ENCODE results near the gene IL18R1.
A peak's percentile ranks its signal among the peaks of the same experiment; 100 is the strongest.

The IL18R1 gene

DNA sequence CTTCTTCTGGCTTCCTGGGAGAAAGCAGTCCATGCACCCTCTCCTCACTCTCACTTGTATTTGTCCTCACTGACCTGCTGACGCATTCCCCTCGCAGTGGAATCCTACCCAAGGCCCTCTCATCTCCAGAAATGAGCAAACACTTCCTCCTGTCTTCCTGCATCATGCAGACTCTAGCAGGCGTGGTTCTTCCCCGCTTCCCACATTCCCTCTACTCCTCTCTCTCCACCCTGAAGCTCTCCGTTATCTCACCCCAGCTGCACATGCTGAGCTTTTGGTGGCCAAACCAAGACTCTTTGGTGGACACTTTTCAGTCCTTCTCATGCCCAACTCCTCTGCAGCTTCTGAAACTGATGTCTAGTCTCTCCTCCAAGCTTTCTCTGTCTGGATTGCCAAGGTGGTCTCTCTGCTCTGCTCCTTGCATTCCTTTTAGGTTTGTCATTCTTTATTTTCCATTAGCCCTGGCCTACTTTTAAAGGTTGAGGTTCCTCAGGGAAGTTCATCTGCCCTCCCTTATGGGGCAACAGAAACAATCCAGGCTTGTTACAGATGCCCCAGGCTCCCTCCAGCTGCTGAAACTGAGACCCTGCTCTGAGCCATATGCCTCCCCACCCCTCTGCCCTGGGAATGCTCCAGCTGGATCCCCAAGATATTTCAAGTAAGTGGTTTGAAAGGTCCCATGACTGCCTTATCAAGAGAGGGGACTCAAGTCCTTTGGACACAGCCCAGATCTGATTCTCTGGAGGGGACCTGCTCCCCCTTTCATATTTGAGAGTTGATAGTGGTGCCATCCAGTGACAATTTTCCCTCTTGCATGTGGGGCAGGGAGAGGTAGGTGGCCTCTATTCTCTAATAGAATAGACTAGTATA, 66.5 kb downstream of the IL18R1 start:
- Mint-ChIP-seq H3K36me3 (ENCODE audit: low read depth) (peaks cover 34% of the 10 kb centered on the region), H3K4me3 (peak overlapping the region; percentile 6), H3K4me1 (ENCODE audit: low read depth) (peaks cover 73% of the 10 kb centered on the region), H3K27me3 (ENCODE audit: low read depth) (peaks cover 12% of the 10 kb centered on the region), H3K27ac (no peak overlapping the region), H3K9me3 (peaks cover 5% of the 10 kb centered on the region)
- DNase-seq (ENCODE audit: low spot score), result no peak

DNA sequence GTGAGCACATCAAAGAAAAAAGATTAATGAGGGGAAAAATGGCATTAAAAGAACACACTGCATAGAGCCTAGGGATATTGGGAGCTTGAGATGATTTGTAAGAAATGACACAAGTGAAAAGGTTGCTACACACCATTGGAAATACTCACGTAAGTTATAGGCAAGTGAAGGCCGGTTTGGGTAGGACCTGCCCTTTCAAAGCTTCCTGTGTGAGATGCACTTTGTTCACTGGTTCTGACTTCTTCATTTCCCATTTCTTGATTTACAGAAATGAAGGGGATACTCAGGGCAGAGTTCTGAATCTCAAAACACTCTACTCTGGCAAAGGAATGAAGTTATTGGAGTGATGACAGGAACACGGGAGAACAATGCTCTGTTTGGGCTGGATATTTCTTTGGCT, 67.3 kb downstream of the IL18R1 start, which contains the start of gene IL18RAP:
TSS of gene IL18RAP (plus strand) at position 251 of the 400 bp plus-strand sequence. CDS start at position 369, 118 bp downstream.
- peak within 1 kb of the TSS; percentile 36 for H3K4me3 Mint-ChIP-seq
- DNase-seq (ENCODE audit: low spot score), result no peak
- peaks cover 27% of the 10 kb centered on the region for H3K36me3 Mint-ChIP-seq (ENCODE audit: low read depth)
- H3K27me3 Mint-ChIP-seq (ENCODE audit: low read depth), result peaks cover 12% of the 10 kb centered on the region
- peaks cover 65% of the 10 kb centered on the region for H3K4me1 Mint-ChIP-seq (ENCODE audit: low read depth)
- peaks cover under 1% of the 10 kb centered on the region for H3K9me3 Mint-ChIP-seq
- H3K27ac Mint-ChIP-seq, result peak within 1 kb of the TSS; percentile 6

DNA sequence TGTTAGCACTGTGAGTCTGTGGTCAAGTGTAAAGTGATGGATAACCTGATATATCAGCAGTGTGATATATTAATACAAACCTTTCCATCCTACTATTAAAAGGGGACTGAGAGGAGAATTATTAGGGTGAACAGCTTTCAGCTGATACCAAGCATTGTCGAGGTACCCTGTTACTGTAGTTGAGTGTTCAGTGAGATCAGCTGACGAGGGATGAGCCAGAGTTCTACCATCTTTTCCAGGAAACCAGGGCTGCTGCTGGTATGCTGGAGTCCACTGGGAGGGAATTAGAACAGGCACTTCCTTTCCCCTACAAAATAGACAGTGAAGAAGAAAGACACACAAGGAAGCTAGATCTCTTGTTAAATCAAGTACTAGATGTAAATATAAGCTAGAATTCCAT, 67.8 kb downstream of the IL18R1 start:
- Mint-ChIP-seq H3K36me3 (ENCODE audit: low read depth) (peaks cover 28% of the 10 kb centered on the region), H3K27me3 (ENCODE audit: low read depth) (peaks cover 12% of the 10 kb centered on the region), H3K4me1 (ENCODE audit: low read depth) (peaks cover 64% of the 10 kb centered on the region), H3K9me3 (no peaks in the 10 kb centered on the region), H3K4me3 (peak overlapping the region; percentile 36), H3K27ac (no peak overlapping the region)
- DNase-seq (ENCODE audit: low spot score), result no peak

DNA sequence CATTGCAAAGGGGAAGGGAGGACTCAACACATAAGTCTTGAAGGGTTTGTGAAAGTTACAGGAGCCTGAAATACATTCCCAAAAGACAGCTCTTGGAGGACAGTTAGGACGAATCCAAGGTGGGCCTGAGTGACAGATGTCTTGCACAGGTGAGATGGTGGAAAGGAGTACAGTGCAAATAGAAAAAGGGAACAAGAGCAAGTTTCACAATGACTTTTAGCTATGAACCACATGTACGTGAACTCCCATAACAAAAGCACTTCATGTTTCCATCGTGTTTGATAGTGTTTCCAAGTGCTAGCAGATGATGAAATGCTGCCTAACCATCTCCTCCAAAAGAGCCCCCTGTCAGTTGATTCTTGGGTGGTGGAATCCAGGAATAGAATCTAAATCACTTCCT, 69.2 kb downstream of the IL18R1 start:
- no peaks in the 10 kb centered on the region for H3K9me3 Mint-ChIP-seq
- no peak overlapping the region for H3K27ac Mint-ChIP-seq
- H3K4me1 Mint-ChIP-seq (ENCODE audit: low read depth), result peaks cover 62% of the 10 kb centered on the region
- no peak for DNase-seq (ENCODE audit: low spot score)
- peaks cover 12% of the 10 kb centered on the region for H3K27me3 Mint-ChIP-seq (ENCODE audit: low read depth)
- no peak overlapping the region for H3K4me3 Mint-ChIP-seq
- H3K36me3 Mint-ChIP-seq (ENCODE audit: low read depth), result peaks cover 35% of the 10 kb centered on the region

DNA sequence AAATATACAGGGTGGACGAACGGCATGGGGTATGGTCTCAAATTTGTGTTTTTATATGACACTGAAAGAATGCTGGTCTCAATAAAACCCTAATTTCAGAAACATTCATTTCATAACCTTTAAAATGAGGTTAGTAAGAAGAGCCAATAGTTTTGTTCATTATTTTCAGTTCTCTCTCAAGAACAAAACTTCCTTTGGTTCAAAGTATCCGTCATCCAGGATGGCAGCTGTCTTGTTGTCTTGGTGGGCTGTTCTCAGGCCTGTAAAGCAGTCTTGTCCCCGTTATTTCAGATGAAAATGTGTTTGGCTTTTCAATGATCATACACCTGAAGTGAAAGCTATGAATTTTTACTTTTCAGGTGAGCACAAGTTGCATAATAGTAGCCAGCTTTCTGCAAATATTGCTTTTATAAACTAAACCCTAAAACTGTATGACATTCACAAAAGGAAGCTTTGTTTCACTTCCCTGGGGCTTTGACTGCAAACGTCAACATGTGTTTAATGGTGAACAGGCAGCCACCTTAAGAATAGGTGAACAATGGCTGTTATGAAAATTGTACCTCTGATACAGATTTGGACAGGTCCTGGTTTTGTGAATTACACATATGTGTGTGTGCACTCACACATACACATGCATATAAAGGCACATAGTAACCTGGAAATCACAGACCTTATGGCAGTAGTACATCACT, 70.0 kb downstream of the IL18R1 start:
- Mint-ChIP-seq H3K9me3 (peaks cover 6% of the 10 kb centered on the region), H3K4me1 (ENCODE audit: low read depth) (peaks cover 58% of the 10 kb centered on the region), H3K27ac (no peak overlapping the region), H3K27me3 (ENCODE audit: low read depth) (peaks cover 11% of the 10 kb centered on the region), H3K4me3 (no peak overlapping the region), H3K36me3 (ENCODE audit: low read depth) (peaks cover 36% of the 10 kb centered on the region)
- no peak for DNase-seq (ENCODE audit: low spot score)

DNA sequence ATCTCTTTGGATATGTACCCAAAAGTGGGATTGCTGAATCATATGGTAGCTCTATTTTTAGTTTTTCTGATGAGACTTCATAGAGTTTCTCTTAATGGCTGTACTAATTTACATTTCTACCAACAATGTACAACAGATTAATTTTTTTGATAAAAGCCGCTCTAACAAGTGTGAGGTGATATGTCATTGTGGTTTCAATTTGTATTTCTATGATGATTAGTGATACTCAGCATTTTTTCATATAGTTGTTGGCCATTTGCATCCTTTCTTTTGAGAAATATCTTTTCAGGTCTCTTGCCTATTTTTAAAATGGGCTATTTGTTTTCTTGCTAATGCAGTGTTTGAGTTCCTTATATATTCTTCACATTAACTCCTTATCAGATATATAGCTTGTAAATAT, 71.7 kb downstream of the IL18R1 start:
- no peak overlapping the region for H3K4me3 Mint-ChIP-seq
- H3K27ac Mint-ChIP-seq, result no peak overlapping the region
- peaks cover 31% of the 10 kb centered on the region for H3K36me3 Mint-ChIP-seq (ENCODE audit: low read depth)
- peaks cover 7% of the 10 kb centered on the region for H3K9me3 Mint-ChIP-seq
- peaks cover 46% of the 10 kb centered on the region for H3K4me1 Mint-ChIP-seq (ENCODE audit: low read depth)
- no peak for DNase-seq (ENCODE audit: low spot score)
- H3K27me3 Mint-ChIP-seq (ENCODE audit: low read depth), result no peaks in the 10 kb centered on the region

DNA sequence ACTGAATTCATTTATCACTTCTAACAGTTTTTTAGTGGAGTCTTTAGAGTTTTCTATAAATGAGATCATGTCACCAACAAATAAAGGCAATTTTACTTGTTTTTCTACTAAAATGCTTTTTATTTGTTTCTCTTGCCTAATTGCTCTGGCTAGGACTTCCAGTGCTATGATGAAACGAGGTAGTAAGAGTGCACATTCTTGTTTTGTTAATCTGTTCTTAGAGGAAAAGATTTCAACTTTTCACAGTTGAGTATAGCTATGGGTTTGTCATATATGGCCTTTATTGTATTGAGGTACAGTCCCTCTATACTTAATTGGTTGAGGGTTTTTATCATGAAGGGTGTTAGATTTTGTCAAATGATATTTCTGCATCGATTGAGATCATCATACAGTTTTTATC, 73.0 kb downstream of the IL18R1 start:
- H3K4me1 Mint-ChIP-seq (ENCODE audit: low read depth), result peaks cover 38% of the 10 kb centered on the region
- peaks cover 28% of the 10 kb centered on the region for H3K36me3 Mint-ChIP-seq (ENCODE audit: low read depth)
- H3K27me3 Mint-ChIP-seq (ENCODE audit: low read depth), result no peaks in the 10 kb centered on the region
- peaks cover 7% of the 10 kb centered on the region for H3K9me3 Mint-ChIP-seq
- no peak overlapping the region for H3K27ac Mint-ChIP-seq
- no peak for DNase-seq (ENCODE audit: low spot score)
- no peak overlapping the region for H3K4me3 Mint-ChIP-seq

DNA sequence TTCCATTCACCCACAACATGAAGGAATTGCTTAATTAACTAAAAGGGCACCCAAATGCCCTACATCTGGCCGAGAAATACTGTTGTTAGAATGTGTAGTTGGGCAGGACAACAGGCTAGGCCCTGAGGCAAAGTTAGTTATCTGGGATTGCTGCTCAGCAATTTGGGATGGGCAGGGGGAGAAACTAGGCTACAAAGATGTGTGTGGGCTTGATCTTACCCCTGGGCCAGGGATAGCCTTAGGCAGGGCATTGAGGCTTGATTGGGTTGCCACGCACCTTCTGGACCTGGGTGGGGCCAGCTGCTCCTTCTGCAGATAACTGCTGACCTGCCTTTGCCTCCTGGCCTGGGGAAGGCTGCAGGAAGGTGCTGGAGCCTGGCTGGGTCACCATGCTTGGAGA, 76.8 kb downstream of the IL18R1 start:
- Mint-ChIP-seq H3K27me3 (ENCODE audit: low read depth) (no peaks in the 10 kb centered on the region), H3K9me3 (peaks cover 7% of the 10 kb centered on the region), H3K4me3 (no peak overlapping the region), H3K36me3 (ENCODE audit: low read depth) (peaks cover 19% of the 10 kb centered on the region), H3K27ac (no peak overlapping the region), H3K4me1 (ENCODE audit: low read depth) (peaks cover 42% of the 10 kb centered on the region)
- no peak for DNase-seq (ENCODE audit: low spot score)

DNA sequence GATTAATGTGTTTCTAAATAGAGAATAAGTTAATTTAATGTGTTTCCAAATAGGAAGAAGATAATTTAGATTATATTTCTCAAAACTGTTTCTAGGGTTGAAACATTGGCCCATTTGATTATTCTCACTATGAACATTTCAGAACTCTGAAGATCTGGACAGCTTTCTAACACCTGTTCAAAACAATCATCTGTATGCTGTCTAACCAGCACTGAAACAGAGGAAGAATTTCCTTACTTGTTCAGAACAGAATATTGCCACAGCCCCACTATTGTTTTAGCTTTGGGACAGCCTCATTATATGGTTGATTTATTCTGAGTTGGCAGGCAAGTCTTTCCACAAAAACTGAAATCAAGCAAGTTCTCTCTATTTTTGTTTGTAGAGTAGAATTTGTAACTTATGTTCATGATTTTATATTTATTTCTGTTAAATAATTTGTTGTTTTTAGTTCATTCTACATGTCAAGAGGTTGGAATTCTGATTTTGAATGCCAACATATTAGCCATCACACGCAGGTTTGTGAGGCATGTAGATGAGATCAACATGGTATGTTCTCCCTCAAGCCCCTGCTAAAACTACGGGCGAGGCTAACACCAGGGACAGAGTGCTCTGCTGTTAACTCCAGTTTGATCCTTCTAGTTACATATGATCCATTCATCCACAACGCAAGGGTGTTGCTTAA, 78.5 kb downstream of the IL18R1 start:
- Mint-ChIP-seq H3K4me3 (no peak overlapping the region), H3K4me1 (ENCODE audit: low read depth) (peaks cover 42% of the 10 kb centered on the region), H3K27ac (no peak overlapping the region), H3K9me3 (peaks cover 7% of the 10 kb centered on the region), H3K36me3 (ENCODE audit: low read depth) (peaks cover 15% of the 10 kb centered on the region), H3K27me3 (ENCODE audit: low read depth) (no peaks in the 10 kb centered on the region)
- DNase-seq (ENCODE audit: low spot score), result no peak

DNA sequence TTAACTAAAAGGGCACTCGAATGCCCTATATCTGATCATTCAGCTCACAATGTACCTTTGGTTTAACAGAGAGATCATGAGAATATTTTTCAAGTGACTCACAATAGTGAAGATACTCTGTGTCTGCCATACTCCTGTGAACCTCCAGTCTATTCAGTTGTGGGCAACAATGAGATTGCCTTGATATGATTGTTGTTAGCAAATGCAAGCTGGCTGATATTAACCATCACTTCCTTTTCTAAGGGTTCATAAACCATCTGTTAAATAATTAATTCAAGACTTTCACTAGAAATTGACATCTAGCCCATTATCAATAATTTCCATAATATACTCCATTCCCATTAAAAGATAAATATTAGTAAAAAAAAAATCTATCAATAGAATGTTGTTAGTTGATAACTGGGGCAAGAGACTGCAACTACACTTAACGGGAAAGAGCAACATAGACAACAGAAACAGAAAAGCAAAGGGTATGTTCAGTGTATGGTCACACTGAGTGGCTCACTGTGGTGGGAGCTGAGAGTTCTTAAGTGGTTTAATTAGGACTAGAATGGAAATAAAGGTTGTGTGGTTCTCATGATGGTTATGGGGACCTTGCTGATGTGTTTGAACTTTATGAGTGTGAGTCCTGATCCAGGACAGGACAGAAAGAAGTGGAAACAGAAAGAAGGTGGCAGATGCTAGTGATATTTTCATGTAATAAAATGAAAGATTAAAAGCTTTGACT, 79.2 kb downstream of the IL18R1 start:
- H3K4me1 Mint-ChIP-seq (ENCODE audit: low read depth), result peaks cover 35% of the 10 kb centered on the region
- H3K9me3 Mint-ChIP-seq, result peaks cover 7% of the 10 kb centered on the region
- no peaks in the 10 kb centered on the region for H3K27me3 Mint-ChIP-seq (ENCODE audit: low read depth)
- H3K4me3 Mint-ChIP-seq, result no peak overlapping the region
- H3K27ac Mint-ChIP-seq, result no peak overlapping the region
- DNase-seq (ENCODE audit: low spot score), result no peak
- H3K36me3 Mint-ChIP-seq (ENCODE audit: low read depth), result peaks cover 9% of the 10 kb centered on the region

DNA sequence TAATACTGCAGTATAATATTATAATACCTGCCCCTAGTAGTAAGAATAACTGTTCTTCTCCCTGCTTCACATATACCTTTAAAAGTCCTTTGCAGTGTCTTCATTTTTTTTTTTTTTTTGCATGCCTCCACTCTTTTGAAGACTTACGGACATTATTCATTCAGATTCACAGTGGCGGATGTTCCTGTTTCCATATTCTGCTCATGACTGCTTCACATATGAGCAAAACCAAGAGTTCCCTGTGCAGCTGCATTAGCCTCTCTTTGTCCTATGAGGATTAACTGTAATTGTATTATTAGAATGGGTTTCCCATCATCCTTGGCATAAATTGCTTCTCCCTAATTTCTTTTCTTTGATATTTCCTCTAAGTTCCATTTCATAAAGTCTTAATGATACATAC, 80.1 kb downstream of the IL18R1 start:
- Mint-ChIP-seq H3K4me3 (no peak overlapping the region), H3K9me3 (no peaks in the 10 kb centered on the region), H3K27ac (no peak overlapping the region), H3K4me1 (ENCODE audit: low read depth) (peaks cover 31% of the 10 kb centered on the region), H3K27me3 (ENCODE audit: low read depth) (no peaks in the 10 kb centered on the region), H3K36me3 (ENCODE audit: low read depth) (peaks cover 8% of the 10 kb centered on the region)
- DNase-seq (ENCODE audit: low spot score), result no peak

DNA sequence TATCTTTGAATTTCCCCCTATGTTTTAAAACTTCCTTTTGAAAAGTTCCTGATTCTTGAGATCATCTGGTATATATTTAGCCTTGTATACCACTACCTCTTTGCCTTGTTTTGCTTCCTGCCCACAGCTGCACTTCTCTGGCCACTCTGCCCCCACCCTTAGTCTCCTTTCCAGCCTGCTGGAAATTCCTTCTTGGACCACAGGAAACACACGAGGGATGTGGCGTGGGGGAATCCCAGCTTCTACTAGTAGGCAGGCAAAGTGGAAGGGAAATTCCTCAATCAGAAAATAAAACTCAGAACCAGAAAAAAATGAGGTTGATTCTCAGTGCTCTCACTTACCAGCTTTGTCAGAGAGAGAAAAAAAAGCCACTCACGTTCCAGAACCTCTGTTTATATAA, 80.7 kb downstream of the IL18R1 start:
- Mint-ChIP-seq H3K4me1 (ENCODE audit: low read depth) (peaks cover 31% of the 10 kb centered on the region), H3K4me3 (no peak overlapping the region), H3K27me3 (ENCODE audit: low read depth) (no peaks in the 10 kb centered on the region), H3K27ac (no peak overlapping the region), H3K9me3 (no peaks in the 10 kb centered on the region), H3K36me3 (ENCODE audit: low read depth) (peaks cover 6% of the 10 kb centered on the region)
- peak; percentile 55 for DNase-seq (ENCODE audit: low spot score)

DNA sequence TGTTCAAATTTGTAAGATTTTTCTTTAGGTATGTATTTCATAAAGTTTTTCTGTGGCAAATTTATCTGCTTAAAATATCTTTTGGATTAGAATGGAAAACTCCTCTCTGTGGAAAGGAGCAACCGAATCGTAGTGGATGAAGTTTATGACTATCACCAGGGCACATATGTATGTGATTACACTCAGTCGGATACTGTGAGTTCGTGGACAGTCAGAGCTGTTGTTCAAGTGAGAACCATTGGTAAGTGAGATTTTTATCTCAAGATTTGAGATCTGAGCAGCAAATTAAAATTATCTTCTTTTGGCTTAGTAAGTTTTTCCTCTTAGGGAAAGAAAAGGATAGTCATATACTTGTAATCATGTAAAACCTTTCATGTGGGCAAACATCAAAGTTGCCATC, 81.5 kb downstream of the IL18R1 start:
- Mint-ChIP-seq H3K4me3 (no peak overlapping the region), H3K27me3 (ENCODE audit: low read depth) (no peaks in the 10 kb centered on the region), H3K4me1 (ENCODE audit: low read depth) (peaks cover 29% of the 10 kb centered on the region), H3K27ac (no peak overlapping the region), H3K36me3 (ENCODE audit: low read depth) (peaks cover 4% of the 10 kb centered on the region), H3K9me3 (no peaks in the 10 kb centered on the region)
- peak; percentile 29 for DNase-seq (ENCODE audit: low spot score)

Data from T-helper 2 cell treated with Interferon-gamma antibody and Interleukin-4, amounts not matched to agents 5 μg/mL and 100 μg/mL, for 36 hours (primary cell).